HG03575 (cell line): Measurements from ENCODE around the gene NOP14.
"Not testable (repeated sequence)": the region's sequence is repeated elsewhere in the genome, so short reads cannot be mapped to it uniquely, and the experiment has no call there.

ENCODE experiments used
- ATAC-seq: cut with Tn5 transposase; IDR thresholded peaks from one replicate; pipeline ENCODE4 v1.9.1; 2021; ENCODE audit not compliant: unreplicated experiment, insufficient number of reproducible peaks, low FRiP score; ENCODE audit errors: extremely low read depth

The NOP14 gene

GRCh38 chr4:2963966-2964471 lies 813 bp upstream of the NOP14 start:
- ATAC-seq: no peak

- peak; percentile 7 for ATAC-seq
Observed at GRCh38 chr4:2962614-2963174, 512 bp downstream of the NOP14 start.

- no peak for ATAC-seq
Observed at GRCh38 chr4:2961811-2962441, 1.3 kb downstream of the NOP14 start.

GRCh38 chr4:2961421-2961810 lies 1.8 kb downstream of the NOP14 start:
- ATAC-seq: no peak

GRCh38 chr4:2960450-2960849 lies 2.8 kb downstream of the NOP14 start:
- ATAC-seq: not testable (repeated sequence)

- ATAC-seq: no peak
Observed at GRCh38 chr4:2958446-2958845, 4.8 kb downstream of the NOP14 start.

- not testable (repeated sequence) for ATAC-seq
Observed at GRCh38 chr4:2955186-2956044, 7.8 kb downstream of the NOP14 start.

- ATAC-seq: no peak
Observed at GRCh38 chr4:2954358-2955185, 8.6 kb downstream of the NOP14 start.

GRCh38 chr4:2953496-2953895 lies 9.7 kb downstream of the NOP14 start:
- ATAC-seq: no peak

- no peak for ATAC-seq
Observed at GRCh38 chr4:2950221-2950989, 12.8 kb downstream of the NOP14 start.

GRCh38 chr4:2949782-2950125 lies 13.5 kb downstream of the NOP14 start:
- no peak for ATAC-seq

GRCh38 chr4:2948895-2949781 lies 14.1 kb downstream of the NOP14 start:
- ATAC-seq: no peak

GRCh38 chr4:2947926-2948325 lies 15.3 kb downstream of the NOP14 start:
- ATAC-seq: no peak

GRCh38 chr4:2946812-2947600 lies 16.2 kb downstream of the NOP14 start:
- no peak for ATAC-seq

- not testable (repeated sequence) for ATAC-seq
Observed at GRCh38 chr4:2945619-2946604, 17.3 kb downstream of the NOP14 start.
